Measurements from ENCODE around the gene PRDM16.

Gene PRDM16

DNA sequence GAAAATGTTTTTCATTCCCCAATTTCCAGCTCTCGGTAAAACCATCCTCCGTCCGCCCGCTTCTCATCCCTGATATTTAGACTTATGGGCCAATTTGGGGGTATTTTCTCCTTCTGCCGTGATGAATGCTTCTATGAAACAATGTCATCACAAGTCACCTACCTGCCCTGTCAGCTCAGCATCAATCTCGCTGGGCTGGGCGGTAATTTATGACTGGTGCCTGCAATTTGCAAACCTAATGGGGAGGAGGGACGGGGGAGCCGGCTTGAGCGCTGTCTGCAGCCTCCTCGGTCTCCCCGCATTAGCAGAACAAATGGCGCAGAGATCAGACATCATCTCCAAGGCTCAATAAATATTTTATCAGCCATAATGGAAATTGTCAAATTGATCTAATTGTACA is 72.1 kb downstream of the PRDM16 start:
- no peak for DNase-seq (ENCODE audit: low read depth)

DNA sequence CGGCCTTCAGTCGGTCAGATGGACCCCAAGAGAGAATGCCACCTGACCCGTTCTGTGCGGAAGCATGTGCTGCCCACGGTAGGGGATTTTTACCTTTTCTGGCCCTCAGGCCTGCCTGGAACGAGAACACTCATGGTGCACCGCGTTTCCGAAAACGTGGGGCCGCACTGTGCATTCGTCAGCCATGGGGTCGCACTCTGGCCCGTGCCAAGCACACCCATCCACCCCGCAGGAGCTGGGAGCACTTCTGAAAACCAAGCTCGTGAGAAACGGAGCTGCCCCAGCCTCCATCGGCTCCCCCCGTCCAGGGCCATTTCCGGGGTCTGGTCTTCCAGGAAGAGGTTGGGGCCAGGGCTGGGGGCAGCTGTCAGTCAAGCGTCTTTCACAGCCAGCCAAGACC is 72.8 kb downstream of the PRDM16 start:
- DNase-seq (ENCODE audit: low read depth), result no peak

DNA sequence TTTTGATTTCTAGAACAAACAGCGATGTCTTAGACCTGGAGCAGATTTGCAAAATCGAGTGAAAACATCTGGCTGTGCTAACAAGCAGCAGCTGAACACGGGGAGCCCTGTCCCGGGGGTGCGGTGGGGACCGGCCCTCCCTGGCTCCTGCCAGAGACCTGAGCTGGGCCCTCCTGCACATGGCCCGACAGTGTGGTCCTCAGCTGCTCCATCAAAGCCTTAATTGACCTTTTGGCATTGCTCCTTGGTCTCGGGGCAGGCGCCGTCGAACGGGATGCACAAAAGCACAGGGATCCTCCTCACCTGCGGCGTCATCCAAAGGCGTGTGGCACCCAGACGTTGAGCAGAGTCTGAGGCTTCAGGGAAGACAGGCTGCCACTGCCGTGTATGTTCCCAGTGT is 73.2 kb downstream of the PRDM16 start:
- no peak for DNase-seq (ENCODE audit: low read depth)

DNA sequence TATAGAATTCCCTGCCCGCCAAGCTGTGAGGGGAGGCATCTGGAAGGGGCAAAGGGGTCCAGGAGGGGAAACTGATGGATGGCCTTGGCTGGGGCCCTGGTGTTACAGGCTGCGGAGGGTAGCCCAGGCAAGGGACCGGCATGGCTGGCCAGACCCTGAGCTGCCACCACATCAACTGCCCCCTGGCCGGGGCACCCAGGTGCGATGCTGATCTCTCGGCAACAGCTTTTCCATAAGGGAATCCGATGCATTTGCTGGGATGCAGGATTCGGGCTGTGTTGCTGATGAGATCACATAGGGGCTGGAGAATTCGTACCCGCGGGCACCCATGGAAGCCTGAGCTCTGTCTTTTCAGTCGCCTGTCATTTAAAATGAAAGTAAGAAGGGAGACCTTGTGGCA is 73.7 kb downstream of the PRDM16 start:
- no peak for DNase-seq (ENCODE audit: low read depth)

DNA sequence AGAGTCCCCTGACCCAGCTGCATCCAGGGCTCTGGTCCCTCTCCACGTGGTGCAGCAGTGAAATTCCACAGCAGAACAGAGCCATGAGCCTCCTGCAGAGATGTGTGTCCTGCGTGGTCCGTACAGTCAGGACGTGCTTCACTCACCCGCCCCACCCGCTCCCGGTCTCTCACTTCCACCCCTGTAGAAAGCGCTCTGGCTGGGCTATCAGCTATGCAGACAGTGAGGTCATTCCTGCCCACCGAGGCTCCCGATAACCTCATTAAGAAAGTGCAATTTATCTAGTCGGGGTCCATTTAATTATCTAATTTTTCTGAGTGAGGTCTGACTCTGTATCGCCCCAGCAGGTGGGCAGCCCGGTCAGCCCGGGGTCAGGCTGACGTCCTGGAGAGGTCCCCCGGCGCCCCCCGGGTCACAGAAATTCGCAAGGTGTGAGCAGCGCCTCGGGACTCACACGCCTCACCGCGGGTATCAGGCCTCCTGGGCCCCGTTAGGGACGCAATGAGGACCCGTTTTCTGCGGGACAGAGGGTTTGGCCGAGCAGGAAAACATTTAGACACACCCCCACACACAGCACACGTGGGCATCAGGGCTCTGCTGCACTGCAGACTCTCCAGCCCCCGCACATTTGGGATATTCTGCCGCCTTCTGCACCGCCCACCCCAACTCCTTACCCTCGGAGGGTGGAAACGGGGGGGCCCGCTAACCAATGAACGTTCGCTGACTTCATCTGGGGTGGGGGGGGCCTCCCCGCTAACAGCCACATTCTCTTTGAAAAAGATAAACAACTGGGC is 76.7 kb downstream of the PRDM16 start:
- no peak for DNase-seq (ENCODE audit: low read depth)

DNA sequence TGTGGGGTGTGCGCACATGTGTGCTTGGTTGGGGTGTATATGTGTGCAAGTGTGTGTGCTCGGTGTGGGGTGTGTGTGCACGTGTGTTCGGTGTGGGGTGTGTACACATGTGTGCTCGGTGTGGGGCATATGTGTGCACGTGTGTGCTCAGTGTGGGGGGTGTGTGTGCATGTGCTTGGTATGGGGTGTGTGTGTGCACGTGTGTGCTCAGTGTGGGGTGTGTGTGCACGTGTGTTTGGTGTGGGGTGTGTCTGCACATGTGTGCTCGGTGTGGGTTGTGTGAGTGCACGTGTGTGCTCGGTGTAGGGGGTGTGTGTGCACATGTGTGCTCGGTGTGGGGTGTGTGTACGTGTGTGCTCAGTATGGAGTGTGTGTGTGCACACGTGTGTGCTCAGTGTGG is 77.5 kb downstream of the PRDM16 start:
- DNase-seq (ENCODE audit: low read depth), result no peak

DNA sequence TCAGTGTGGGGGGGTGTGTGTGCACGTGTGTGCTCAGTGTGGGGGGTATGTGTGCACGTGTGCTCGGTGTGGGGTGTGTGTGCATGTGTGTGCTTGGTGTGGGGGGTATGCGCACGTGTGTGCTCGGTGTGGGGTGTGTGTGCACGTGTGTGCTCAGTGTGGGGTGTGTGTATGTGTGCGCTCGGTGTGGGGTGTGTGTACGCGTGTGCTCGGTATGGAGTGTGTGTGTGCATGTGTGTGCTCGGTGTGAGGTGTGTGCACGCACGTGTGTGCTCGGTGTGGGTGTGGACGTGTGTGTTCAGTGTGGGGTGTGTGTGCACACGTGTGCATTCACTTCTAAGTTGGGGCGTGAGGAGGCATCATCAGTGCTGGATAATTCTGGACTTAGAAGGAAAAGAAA is 77.9 kb downstream of the PRDM16 start:
- no peak for DNase-seq (ENCODE audit: low read depth)

DNA sequence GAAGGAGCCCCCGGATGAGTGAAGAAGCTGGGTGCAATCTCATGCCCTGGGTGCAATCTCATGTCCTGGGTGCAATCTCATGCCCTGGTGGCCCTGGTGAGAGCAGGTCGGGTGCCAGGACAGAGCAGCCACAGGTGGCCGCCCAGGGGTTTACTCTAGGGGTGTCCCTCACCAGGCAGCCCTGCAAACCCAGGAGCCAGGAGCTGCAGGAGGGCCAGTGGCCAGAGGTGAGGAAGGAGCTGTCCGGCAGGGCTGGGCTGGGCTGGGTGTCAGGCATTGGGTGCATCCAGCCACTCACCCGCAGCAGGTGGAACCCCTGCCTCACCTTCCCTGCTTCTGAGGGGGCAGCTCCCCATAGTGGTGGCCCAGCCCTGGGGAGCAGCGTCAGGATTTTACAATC is 79.2 kb downstream of the PRDM16 start:
- no peak for DNase-seq (ENCODE audit: low read depth)

DNA sequence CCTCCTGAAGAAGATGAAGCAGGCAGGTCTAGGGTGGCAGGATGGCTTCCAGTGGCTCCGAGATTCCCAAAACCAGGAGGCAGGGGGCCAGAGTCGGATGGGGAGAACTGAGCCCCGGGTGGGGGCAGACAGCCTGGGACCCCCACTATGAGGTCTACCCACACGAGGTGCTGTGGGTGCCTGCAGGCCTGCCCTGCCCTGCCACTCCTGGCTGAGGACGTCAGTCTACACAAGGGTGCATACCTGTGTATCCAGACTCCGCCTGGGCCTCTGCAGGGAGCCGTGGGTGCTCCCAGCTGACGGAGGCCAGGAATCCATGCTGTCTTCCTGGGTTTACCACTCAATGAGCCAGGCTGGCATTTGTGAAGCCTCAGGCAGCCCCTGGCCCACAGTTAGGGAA is 80.3 kb downstream of the PRDM16 start:
- no peak for DNase-seq (ENCODE audit: low read depth)

DNA sequence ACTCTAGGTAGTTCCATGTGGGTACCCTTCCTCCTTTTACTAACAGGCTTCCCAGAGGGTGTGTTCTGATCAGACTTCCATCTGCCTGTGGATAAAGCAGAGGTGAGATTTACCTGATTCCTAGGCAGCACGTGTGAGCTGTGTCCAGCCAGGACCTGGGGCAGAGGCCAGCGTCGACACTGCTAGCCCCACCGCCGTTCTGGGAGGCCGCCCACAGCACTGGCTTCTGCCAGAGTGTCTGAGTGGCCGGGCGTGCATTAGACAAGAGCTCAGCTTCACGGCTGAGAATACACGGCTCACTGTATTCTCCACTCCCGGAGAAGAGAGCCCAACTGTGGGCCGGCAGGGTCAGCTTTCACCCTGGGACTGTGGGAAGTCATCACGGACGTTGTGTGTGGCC is 82.5 kb downstream of the PRDM16 start:
- DNase-seq (ENCODE audit: low read depth), result no peak

DNA sequence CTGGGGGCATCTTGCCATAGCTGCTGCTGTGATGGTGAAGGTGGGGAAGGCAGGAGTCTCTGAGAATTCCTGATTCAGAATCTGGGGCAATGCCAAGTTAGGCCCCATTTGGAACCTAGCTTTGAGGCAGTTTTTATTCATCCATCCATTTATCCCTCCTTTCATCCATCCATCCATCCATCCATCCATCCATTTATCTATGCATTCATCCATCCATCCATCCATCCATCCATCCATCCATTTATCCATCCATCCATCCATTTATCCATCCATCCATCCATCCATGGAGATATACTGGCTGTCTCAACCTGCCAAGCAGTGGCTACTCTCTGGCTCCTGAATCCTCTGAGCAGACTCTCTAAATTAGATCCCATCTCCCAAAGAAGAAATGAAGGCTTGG is 83.1 kb downstream of the PRDM16 start:
- DNase-seq (ENCODE audit: low read depth), result no peak

DNA sequence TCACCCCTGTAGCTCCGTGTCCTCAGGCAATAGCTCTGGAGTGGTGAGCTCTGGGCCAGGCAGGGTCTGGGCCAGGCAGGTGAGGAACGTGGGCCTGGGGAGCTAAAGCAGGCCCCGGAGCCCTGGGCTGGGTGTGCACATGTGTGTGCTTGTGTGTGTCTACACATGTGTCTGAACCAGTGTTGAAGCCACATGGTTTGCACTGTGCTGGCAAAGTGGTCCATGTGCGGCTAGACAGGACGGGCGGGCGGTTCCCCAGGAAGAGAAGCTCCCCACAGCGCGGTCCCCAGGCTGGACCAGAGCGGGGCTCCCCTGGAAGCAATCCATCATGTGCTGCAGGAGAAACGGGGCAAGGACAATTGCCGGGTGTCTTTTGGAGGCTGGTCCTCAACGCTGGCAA is 84.2 kb downstream of the PRDM16 start:
- DNase-seq (ENCODE audit: low read depth), result no peak

DNA sequence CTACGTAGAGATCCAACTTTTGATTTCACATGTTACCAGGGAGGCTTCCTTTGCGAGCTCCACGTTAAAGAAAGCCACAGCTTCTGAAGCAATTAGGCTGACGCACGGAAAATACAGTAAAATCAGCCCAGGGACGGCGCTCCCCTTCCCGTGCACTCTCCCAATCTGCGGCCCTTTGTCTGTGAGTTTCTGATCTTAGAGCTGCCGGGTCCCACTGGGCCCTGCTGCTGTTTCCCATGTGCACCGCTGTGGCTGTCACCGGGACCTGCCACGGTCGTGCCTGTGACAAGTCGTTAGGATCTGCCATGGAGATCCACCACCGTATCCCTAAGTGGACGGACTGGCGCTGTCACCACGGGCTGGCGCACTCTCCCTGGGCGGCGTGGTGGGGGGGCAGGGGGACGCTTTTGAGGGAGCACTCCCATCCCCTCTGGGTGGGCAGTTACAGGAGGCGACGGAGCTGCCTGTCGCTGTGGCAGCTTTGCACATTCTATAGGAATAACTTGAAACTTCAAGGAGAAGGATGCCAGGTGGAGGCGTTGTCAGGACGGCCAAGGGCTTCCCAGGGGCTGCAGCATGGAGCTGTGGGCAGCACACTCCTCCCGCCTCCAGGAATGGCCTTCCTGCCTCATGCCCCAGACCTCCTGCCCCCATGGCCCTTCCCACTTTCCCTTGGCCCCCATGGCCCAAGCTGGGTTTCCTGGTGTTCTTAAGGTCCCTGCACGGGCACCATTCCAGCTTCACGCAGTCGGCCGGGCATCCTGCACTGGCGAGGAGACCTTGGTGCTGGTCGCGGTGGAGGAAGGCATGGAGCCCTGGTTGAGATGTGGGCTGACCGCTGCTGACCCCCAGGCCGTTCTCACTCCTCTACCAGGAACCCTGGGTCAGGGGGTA is 85.1 kb downstream of the PRDM16 start:
- no peak for DNase-seq (ENCODE audit: low read depth)

DNA sequence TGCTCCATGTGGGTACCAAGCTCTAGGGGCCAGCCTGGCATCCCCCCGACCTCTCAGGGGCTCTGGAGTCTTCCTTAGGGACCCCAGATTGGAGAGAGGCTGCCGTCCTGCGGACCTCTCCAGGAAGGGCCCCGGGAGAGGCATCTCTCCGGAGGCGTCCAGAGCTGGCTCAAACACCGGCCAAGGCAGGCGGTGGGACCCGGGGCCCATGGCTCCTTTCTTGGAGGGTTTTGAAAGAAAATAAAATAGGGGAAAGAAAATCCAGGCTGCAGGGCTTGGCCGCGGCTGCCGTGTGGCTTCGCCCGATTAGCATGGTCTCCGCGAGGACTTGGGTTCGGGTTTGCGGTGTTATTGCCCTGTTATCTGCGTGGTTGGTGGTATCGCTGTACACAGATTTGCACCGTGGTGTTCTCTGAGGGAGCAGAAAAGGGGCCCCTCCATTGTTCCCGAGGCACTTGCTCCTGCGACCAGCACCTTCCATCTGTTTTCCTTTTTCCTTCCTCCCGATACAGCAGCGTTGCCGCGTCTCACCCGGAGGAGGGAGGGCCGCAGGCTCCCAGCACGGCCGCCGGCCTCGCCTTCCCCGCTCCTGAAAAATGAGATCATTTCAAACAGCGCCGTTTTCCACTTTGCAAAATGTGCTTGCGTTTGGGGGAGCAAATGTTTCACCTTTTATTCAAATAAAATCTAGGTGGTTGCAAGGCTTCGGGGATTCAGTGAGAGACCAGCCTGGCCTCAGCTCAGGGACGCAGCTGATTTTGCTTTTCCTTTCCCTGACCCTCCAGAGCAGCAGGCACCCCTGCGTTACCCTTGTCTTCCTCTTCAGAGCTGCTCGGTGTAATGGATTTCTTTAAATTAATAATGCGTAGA is 86.3 kb downstream of the PRDM16 start:
- no peak for DNase-seq (ENCODE audit: low read depth)

DNA sequence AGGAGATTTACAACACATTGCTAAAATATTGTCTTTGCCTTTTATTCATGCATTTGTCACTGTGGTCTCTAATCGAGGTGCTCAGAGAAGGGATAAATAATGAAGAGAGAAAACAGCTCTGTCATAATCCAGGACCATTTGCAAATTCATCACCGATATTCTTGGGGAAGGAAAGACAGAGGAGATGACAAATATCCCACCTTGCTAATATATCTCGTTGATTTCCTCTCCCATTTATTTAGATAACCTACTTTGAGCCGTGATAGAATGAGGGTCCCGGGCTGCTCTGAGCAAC is 86.9 kb downstream of the PRDM16 start:
- DNase-seq (ENCODE audit: low read depth), result no peak

DNA sequence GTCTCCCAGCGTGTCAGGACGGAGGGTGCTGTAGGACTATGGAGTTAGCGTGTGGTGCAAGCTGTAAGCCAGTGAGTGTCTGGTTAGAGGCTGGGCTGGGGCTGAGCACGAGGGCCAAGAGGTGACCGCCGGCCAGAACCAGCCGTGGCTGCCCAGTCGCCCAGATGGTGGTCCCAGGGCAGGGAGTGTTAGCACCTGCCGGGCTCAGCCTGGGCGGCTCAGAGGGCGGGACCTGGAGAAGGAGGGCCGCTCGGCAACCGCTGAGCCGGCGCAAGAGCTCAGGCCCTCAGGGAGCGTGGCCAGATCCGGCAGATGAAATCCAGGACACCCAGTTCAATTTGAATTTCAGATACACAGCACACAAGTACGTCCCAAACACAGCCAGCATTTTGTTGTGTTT is 87.9 kb downstream of the PRDM16 start:
- no peak for DNase-seq (ENCODE audit: low read depth)

DNA sequence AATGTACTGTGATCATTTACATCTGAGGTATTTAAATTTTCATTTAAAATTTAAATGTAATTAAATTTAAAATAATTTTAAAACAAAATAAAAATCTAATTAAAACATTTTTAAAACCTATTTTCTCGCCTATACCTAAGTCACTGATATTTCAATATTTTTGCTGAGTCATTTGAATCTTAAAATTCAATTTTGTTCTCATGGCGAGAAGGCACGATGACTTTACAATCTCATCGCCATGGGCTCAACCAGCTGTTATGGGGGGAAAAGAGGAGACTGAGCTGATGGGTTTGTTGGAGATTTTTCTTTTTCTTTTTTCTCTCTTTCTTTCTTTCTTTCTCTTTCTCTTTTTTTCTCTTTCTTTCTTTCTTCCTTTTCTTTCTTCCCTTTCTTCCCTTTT is 89.3 kb downstream of the PRDM16 start:
- DNase-seq (ENCODE audit: low read depth), result no peak

DNA sequence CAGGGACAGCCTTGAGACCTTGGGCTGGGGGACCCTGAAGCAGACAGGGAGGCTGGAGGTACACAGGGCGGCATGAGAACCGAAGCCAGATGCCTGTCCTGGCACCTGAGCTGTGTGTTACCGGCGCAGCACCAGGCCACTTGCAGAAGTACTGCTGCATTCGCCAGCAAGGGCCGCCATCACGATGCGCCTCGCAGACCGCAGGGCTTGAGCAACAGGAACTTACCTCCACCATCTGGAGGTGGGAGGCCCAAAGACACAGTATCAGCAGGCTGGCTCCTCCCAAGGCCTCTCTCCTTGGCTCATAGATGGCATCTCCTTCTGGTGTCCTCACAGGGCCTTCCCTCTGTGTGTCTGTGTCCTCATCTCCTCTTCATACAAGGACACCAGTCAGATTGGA is 90.1 kb downstream of the PRDM16 start:
- DNase-seq (ENCODE audit: low read depth), result no peak

DNA sequence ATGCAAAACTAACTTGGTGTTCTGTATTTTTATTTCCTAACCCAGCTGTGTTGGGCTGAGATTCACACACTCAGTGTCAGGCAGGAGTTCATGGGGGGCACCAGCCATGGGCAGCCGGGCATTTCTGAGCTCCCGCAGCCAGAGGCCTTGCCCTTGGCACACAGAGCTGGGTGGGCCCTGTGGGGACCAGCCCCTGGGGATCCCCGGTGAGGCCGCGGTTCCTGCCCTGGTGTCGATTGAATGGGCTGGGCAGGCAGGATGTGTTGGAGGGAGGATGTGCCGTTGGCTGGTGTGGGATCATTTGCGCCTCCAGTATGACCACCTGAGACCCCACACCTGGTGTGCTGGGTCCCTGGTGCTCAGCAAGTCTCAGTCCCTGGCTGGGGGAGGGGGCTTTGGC is 91.0 kb downstream of the PRDM16 start:
- no peak for DNase-seq (ENCODE audit: low read depth)

DNA sequence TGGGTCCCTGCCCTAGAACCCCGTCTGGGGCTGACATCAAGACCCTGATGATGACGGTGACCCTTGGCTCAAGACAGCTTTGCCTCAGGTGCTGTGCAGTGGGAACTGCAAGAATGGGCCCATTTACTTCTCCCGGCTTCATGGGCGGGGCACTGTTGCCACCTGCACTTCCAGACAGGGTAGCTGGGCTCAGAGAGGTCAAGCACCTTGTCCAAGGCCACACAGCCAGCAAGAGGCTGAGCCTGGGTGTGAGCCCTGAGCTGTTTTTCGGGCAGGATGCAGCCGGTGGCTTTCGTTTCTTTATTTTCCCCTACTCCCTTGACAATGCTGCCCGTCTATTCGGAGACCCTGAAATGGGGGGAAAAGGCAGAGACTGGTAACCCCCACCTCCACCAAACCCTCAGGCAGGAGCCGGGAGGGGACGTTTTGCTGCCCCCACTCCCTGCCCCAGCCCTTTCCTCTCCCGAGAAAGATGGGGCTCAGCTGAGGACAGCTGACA is 91.7 kb downstream of the PRDM16 start:
- no peak for DNase-seq (ENCODE audit: low read depth)

DNA sequence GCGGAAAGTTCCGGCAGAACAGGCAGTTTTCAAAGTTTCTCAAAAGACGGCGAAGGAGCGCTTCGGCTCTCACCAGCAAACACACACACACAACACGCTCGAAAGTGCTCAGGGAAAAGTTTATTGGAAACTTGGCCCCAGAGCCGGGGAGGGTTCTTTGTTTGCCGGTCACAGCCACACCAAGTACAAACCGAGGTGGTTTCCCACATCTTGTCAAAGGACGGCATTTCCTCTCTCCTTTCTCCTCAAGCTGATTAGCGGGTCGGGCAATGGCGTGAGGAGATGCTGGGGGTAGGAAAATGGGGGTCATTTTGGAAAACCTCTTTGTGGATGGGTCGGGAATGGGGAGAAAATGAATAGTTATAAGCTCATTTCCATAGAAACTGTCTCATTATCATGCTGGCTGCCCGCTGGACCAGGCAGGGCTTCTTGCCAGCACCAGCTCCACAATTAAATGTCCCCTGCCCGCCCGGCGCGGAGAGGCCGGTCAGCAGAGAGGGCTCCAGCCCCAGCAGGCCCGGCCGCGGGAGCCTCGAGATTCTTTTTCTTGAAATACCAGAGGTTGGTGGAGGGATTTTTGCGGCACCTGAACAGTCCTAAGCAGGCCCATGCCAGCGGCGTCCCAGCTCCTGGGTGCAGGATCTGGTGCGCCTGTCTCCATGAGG is 92.3 kb downstream of the PRDM16 start:
- DNase-seq (ENCODE audit: low read depth), result no peak

DNA sequence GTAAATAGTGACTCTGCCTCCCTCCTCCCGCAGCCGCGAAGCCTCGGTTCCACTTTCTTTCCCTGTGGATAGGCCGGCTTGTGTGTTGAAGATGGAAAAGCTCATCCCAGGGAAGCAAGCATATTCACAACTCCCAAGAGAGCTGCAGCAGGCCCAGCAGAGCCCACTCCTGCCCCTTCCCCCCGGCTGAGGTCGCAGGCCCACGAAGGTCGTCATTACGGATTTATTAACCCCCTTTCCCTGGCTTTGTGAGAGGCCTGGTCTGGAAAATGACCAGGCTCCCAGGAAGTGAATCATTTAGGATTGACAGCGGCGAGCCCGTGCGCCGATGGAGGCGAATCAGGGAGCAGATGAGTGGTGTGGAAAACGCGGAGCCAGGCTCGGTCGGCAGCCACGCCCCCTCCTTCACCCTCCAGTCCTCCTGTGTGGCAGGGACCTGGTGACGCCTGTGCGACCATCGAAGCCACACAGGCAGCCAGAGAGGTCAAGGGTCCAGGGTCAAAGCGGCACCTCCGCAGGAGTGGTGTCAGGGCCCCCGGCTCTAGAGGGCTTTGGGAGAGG is 93.4 kb downstream of the PRDM16 start:
- DNase-seq (ENCODE audit: low read depth), result no peak
